Astrocyte (in vitro differentiated cells and primary cell): Measurements from ENCODE around the gene NOL4L. TPM values are rescaled to one million over a fixed set of nuclear protein-coding genes. Genes with fewer than 3 reads are reported as not detected.

Source experiments
- DNase-seq: peaks from one replicate; pipeline ENCODE4 v3.0.0-alpha.2; 2010; ENCODE audit warnings: low read depth
- FAIRE-seq: peaks from 2 replicates; lab custom pipeline; 2011; peaks lifted over from hg19 to GRCh38; lab: Jason Lieb, UNC
- H2AFZ ChIP-seq: 2 replicates; pipeline ENCODE4 v1.6.0; 2012; ENCODE audit warnings: low read depth, low read length, inconsistent platforms
- H3K27ac ChIP-seq: 2 replicates; pipeline ENCODE4 v1.5.1; 2011; ENCODE audit warnings: low read depth, low read length, inconsistent platforms
- H3K27me3 ChIP-seq: 2 replicates; pipeline ENCODE4 v1.6.0; 2011; ENCODE audit warnings: low read length, inconsistent platforms; ENCODE audit not compliant: insufficient read depth
- H3K36me3 ChIP-seq: 2 replicates; pipeline ENCODE4 v1.5.1; 2011; ENCODE audit warnings: low read length, inconsistent platforms; ENCODE audit not compliant: insufficient read depth
- H3K4me1 ChIP-seq: 2 replicates; pipeline ENCODE4 v1.5.1; 2011; ENCODE audit warnings: low read length, inconsistent platforms; ENCODE audit not compliant: insufficient read depth
- H3K4me2 ChIP-seq: 2 replicates; pipeline ENCODE4 v1.6.0; 2012; ENCODE audit warnings: low read length, inconsistent platforms
- H3K4me3 ChIP-seq: 2 replicates; pipeline ENCODE4 v1.5.1; 2011; ENCODE audit warnings: low read depth, mild to moderate bottlenecking, low read length, inconsistent platforms; ENCODE audit not compliant: insufficient read depth
- H3K79me2 ChIP-seq: 2 replicates; pipeline ENCODE4 v1.6.0; 2012; ENCODE audit warnings: mild to moderate bottlenecking, low read length, inconsistent platforms; ENCODE audit not compliant: insufficient read depth
- H3K9ac ChIP-seq: 2 replicates; pipeline ENCODE4 v1.6.0; 2012; ENCODE audit warnings: mild to moderate bottlenecking, low read length, inconsistent platforms
- H3K9me3 ChIP-seq: 2 replicates; pipeline ENCODE4 v1.5.1; 2012; ENCODE audit warnings: low read depth, mild to moderate bottlenecking, low read length, inconsistent platforms; ENCODE audit not compliant: insufficient read depth
- H4K20me1 ChIP-seq: 2 replicates; pipeline ENCODE4 v1.6.0; 2012; ENCODE audit warnings: low read length, inconsistent platforms; ENCODE audit not compliant: insufficient read depth
- H3K27ac Mint-ChIP-seq: one replicate; pipeline ENCODE4 v1.8.0; 2021; ENCODE audit warnings: mild to moderate bottlenecking, mixed read lengths; ENCODE audit not compliant: unreplicated experiment
- H3K27me3 Mint-ChIP-seq: one replicate; pipeline ENCODE4 v1.8.0; 2021; ENCODE audit warnings: low read depth, mixed read lengths; ENCODE audit not compliant: unreplicated experiment
- H3K36me3 Mint-ChIP-seq: one replicate; pipeline ENCODE4 v1.8.0; 2021; ENCODE audit warnings: low read depth, mixed read lengths; ENCODE audit not compliant: unreplicated experiment
- H3K4me1 Mint-ChIP-seq: one replicate; pipeline ENCODE4 v1.8.0; 2021; ENCODE audit warnings: low read depth, mixed read lengths; ENCODE audit not compliant: unreplicated experiment
- H3K4me3 Mint-ChIP-seq: one replicate; pipeline ENCODE4 v1.8.0; 2021; ENCODE audit warnings: mild to moderate bottlenecking, moderate library complexity, mixed read lengths; ENCODE audit not compliant: unreplicated experiment
- H3K9me3 Mint-ChIP-seq: one replicate; pipeline ENCODE4 v1.8.0; 2021; ENCODE audit warnings: mild to moderate bottlenecking, mixed read lengths; ENCODE audit not compliant: unreplicated experiment
- EZH2 ChIP-seq: IDR thresholded peaks from 2 replicates; pipeline ENCODE4 v1.6.1; 2012; ENCODE audit warnings: mild to moderate bottlenecking, low read length, inconsistent platforms; ENCODE audit not compliant: insufficient read depth
- total RNA-seq: library from RNA; stranded (reverse); gene quantifications from 2 replicates; pipeline ENCODE4 v1.2.1, GENCODE V29; 2021
- TF ChIP-seq, protein P1 (sequence below): IDR thresholded peaks from 2 replicates; pipeline ENCODE4 v1.5.1; 2011; ENCODE audit warnings: low read depth, mild to moderate bottlenecking, inconsistent platforms, low read length, moderate library complexity; ENCODE audit not compliant: insufficient read depth

The NOL4L gene
- total RNA-seq, 1 donor from 2014 or later = 35.5 TPM

DNA sequence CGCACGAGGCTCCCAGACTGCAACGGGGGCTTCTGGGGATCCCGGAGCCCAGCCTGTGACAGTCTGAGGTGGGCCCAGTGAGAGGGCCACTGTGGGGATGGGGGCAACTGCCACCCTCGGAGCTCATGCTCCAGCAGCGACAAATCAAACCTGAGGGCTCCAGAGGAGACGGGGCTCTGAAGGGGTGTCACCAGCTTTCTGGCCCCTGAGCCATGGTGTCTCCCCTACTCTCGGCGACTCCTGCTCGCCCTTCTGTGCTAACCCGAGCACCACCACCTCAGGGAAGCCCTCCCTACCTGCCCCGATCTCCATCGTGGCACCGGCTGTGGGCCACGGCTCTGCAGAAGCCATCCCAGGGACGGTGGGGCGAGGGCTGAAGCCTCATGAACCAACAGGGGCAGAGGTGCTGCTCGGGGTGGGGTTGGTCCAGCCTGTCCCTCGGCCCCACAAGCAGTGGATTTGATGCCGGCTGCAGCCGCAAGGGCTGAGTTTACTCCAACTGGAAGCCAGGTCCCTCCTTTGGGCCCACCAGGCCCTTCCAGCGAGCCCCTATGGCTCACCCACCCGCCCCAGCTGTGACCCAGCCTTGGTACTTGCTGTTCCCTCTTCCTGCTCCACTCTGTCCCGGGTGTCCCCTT lies 124.3 kb downstream of the NOL4L start:
- TF ChIP-seq, protein P1, sequence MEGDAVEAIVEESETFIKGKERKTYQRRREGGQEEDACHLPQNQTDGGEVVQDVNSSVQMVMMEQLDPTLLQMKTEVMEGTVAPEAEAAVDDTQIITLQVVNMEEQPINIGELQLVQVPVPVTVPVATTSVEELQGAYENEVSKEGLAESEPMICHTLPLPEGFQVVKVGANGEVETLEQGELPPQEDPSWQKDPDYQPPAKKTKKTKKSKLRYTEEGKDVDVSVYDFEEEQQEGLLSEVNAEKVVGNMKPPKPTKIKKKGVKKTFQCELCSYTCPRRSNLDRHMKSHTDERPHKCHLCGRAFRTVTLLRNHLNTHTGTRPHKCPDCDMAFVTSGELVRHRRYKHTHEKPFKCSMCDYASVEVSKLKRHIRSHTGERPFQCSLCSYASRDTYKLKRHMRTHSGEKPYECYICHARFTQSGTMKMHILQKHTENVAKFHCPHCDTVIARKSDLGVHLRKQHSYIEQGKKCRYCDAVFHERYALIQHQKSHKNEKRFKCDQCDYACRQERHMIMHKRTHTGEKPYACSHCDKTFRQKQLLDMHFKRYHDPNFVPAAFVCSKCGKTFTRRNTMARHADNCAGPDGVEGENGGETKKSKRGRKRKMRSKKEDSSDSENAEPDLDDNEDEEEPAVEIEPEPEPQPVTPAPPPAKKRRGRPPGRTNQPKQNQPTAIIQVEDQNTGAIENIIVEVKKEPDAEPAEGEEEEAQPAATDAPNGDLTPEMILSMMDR = no peak
- TF ChIP-seq EZH2 = no peak
- H3K27me3 Mint-ChIP-seq = no peaks in the 10 kb centered on the region
- H4K20me1 ChIP-seq = peaks cover 80% of the 10 kb centered on the region
- FAIRE-seq (no peak), DNase-seq (no peak)
- H3K4me1 Mint-ChIP-seq = peaks cover 11% of the 10 kb centered on the region
- H3K79me2 ChIP-seq = peaks cover 92% of the 10 kb centered on the region
- peaks cover 3% of the 10 kb centered on the region for H3K36me3 ChIP-seq
- no peaks in the 10 kb centered on the region for H3K9me3 Mint-ChIP-seq
- H3K4me1 ChIP-seq = peaks cover 37% of the 10 kb centered on the region
- H2AFZ ChIP-seq = no peak overlapping the region
- no peaks in the 10 kb centered on the region for H3K27me3 ChIP-seq
- H3K4me2 ChIP-seq = no peak overlapping the region
- no peak overlapping the region for H3K9ac ChIP-seq
- no peak overlapping the region for H3K4me3 Mint-ChIP-seq
- peaks cover 2% of the 10 kb centered on the region for H3K36me3 Mint-ChIP-seq
- no peak overlapping the region for H3K27ac Mint-ChIP-seq
- no peak overlapping the region for H3K4me3 ChIP-seq
- no peak overlapping the region for H3K27ac ChIP-seq
- no peaks in the 10 kb centered on the region for H3K9me3 ChIP-seq

DNA sequence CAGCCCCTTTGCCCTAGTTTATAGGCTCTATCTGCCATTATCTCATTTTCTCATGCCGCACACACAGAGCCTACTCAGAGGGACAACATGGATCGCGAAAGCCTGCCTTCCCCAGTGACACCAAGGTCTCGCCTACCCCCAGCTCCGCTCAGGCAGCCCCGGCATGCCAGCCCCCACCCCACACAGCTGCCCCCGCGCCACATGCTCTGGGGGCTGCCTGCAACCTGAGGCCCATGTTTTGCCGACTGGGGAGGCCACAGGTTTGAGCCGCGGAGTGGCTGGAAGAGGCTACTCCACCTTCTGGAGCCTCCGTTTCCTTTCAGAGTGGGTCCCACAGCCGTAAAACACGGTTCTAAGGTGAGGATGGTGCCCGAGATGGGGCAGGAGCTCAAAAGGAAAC lies 124.9 kb downstream of the NOL4L start:
- H2AFZ ChIP-seq = no peak overlapping the region
- H3K4me1 ChIP-seq = peaks cover 31% of the 10 kb centered on the region
- DNase-seq (no peak), FAIRE-seq (no peak)
- no peak overlapping the region for H3K27ac ChIP-seq
- H3K9me3 ChIP-seq = no peaks in the 10 kb centered on the region
- Mint-ChIP-seq H3K27me3 (no peaks in the 10 kb centered on the region), H3K4me1 (peaks cover 9% of the 10 kb centered on the region), H3K27ac (no peak overlapping the region), H3K4me3 (no peak overlapping the region), H3K36me3 (peaks cover 2% of the 10 kb centered on the region), H3K9me3 (no peaks in the 10 kb centered on the region)
- H3K4me2 ChIP-seq = no peak overlapping the region
- H3K27me3 ChIP-seq = no peaks in the 10 kb centered on the region
- H3K4me3 ChIP-seq = no peak overlapping the region
- no peak for TF ChIP-seq EZH2
- TF ChIP-seq, protein P1 = no peak
- H3K9ac ChIP-seq = no peak overlapping the region
- H3K36me3 ChIP-seq = peaks cover 3% of the 10 kb centered on the region
- peaks cover 82% of the 10 kb centered on the region for H4K20me1 ChIP-seq
- peaks cover 92% of the 10 kb centered on the region for H3K79me2 ChIP-seq

DNA sequence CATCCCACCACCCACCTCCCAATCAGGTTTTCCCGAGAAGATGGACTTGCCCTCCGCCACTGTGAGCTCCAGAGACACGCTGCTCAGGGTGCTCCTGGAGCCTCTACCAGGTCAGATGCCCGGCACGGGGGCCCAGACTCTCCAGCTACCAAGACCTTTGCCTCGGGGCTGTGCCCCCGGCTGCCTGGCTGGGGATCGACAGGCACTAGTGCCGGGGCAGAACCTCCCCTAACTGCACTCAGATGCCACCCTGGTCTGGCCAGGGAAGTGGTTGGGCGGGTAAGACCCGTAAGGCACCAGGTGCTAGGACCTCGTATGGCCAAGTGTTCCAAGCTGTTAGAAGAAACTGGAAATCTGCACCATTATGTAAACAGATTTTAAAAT lies 126.3 kb downstream of the NOL4L start:
- H3K79me2 ChIP-seq = peaks cover 91% of the 10 kb centered on the region
- H3K9ac ChIP-seq = no peak overlapping the region
- Mint-ChIP-seq H3K27ac (no peak overlapping the region), H3K9me3 (no peaks in the 10 kb centered on the region), H3K4me3 (no peak overlapping the region), H3K27me3 (no peaks in the 10 kb centered on the region), H3K4me1 (peaks cover 9% of the 10 kb centered on the region), H3K36me3 (peaks cover 2% of the 10 kb centered on the region)
- TF ChIP-seq, protein P1 = no peak
- no peak for TF ChIP-seq EZH2
- peaks cover 21% of the 10 kb centered on the region for H3K4me1 ChIP-seq
- H3K4me2 ChIP-seq = no peak overlapping the region
- H3K9me3 ChIP-seq = no peaks in the 10 kb centered on the region
- no peak overlapping the region for H3K27ac ChIP-seq
- peaks cover 84% of the 10 kb centered on the region for H4K20me1 ChIP-seq
- H3K27me3 ChIP-seq = no peaks in the 10 kb centered on the region
- no peak overlapping the region for H2AFZ ChIP-seq
- H3K4me3 ChIP-seq = no peak overlapping the region
- FAIRE-seq (no peak), DNase-seq (no peak)
- peaks cover 3% of the 10 kb centered on the region for H3K36me3 ChIP-seq
